ENCODE results near the gene NVL.

Gene NVL

DNA sequence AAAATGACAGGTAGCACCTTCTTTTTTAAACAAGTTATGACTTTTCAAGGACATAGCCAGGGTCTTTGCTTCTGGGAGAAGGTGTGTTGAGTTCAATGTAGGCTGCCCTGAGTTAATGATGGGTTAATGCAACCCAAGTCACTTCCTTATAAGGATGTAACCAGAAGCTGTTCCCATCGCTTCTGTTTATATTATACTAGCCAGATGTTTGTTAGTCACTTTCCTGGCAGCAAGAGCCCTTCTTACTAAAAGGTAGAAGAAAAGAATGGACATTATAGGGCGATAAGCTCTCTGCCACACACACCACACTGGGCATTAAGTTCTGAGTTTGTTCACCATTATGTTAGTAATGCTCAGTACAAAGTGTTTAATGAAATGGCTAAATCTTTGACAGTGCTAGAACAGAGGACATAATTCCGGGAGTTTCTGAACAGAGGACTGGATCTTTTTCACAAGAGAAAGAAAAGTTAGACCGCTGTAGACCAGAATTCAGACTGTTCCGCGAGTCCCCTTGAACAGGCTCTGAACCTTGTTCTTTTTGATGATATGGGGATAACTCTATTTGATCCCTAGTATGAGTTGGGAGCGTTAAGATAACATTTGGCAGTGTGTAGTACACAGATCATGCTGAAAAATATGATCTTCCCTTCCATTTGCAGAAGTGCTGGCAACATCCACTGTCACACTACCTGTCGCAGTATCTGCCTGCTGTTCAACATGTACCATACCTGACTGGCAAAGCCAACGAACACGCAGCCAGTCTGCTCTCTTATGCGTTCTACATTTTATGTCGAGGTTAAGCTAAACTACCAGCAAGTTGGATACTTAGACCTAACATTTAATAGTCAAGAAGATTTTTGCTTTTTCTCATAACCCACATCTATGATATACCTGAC lies 105.9 kb downstream of the NVL start:
- no peak for DNase-seq (ENCODE audit: low spot score)

DNA sequence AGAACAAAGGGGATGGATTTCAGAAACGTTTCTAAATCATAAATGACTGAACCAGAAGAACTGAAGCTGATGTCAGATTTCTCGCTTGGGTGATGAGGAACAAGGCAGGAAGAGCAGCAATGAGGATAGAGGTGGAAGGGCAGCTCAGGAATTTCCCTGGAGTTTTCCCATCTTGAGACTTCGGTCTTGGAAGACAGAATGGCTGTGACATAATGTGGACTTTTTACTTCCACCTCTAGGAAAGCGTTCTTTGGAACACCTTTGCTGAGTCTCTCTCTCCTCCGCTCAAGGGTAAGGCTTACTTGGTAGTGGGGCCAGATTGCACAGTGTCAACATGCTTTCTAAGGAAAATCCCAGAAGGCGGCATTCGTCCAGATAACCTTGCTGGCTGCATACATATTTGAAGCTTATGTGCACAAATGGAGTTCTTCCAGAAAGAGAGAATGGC lies 110.3 kb downstream of the NVL start:
- TF ChIP-seq, protein P1, sequence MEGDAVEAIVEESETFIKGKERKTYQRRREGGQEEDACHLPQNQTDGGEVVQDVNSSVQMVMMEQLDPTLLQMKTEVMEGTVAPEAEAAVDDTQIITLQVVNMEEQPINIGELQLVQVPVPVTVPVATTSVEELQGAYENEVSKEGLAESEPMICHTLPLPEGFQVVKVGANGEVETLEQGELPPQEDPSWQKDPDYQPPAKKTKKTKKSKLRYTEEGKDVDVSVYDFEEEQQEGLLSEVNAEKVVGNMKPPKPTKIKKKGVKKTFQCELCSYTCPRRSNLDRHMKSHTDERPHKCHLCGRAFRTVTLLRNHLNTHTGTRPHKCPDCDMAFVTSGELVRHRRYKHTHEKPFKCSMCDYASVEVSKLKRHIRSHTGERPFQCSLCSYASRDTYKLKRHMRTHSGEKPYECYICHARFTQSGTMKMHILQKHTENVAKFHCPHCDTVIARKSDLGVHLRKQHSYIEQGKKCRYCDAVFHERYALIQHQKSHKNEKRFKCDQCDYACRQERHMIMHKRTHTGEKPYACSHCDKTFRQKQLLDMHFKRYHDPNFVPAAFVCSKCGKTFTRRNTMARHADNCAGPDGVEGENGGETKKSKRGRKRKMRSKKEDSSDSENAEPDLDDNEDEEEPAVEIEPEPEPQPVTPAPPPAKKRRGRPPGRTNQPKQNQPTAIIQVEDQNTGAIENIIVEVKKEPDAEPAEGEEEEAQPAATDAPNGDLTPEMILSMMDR (IDR thresholded peaks at IDR 0.05; ENCODE audit: extremely low read depth, missing control alignments): no peak
- DNase-seq (ENCODE audit: low spot score): no peak

More for the DNA sequence above, 105.9 kb downstream of the NVL start:
- TF ChIP-seq, protein P1 (IDR thresholded peaks at IDR 0.05; ENCODE audit: extremely low read depth, missing control alignments): no peak

GRCh38 chr1:224219011-224219611 lies 110.9 kb downstream of the NVL start:
- TF ChIP-seq, protein P1 (IDR thresholded peaks at IDR 0.05; ENCODE audit: extremely low read depth, missing control alignments): no peak
- DNase-seq (ENCODE audit: low spot score): no peak

GRCh38 chr1:224217655-224218623 lies 112.0 kb downstream of the NVL start:
- TF ChIP-seq, protein P1 (IDR thresholded peaks at IDR 0.05; ENCODE audit: extremely low read depth, missing control alignments): no peak
- DNase-seq (ENCODE audit: low spot score): no peak

DNA sequence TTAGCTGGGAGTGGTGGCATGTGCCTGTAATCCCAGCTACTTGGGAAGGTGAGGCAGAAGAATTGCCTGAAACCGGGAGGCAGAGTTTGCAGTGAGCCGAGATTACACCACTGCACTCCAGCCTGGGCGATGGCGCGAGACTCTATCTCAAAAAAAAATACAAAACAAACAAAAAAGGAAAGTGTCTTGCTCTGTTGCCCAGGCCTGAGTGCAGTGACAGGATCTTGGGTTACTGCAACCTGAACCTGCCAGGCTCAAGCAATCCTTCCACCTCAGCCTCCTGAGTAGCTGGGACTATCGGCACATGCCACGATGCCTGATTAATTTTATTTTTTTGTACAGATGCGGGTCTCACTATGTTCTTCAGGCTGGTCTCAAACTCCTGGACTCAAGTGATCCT lies 113.6 kb downstream of the NVL start:
- DNase-seq (ENCODE audit: low spot score): no peak
- TF ChIP-seq, protein P1 (IDR thresholded peaks at IDR 0.05; ENCODE audit: extremely low read depth, missing control alignments): no peak

DNA sequence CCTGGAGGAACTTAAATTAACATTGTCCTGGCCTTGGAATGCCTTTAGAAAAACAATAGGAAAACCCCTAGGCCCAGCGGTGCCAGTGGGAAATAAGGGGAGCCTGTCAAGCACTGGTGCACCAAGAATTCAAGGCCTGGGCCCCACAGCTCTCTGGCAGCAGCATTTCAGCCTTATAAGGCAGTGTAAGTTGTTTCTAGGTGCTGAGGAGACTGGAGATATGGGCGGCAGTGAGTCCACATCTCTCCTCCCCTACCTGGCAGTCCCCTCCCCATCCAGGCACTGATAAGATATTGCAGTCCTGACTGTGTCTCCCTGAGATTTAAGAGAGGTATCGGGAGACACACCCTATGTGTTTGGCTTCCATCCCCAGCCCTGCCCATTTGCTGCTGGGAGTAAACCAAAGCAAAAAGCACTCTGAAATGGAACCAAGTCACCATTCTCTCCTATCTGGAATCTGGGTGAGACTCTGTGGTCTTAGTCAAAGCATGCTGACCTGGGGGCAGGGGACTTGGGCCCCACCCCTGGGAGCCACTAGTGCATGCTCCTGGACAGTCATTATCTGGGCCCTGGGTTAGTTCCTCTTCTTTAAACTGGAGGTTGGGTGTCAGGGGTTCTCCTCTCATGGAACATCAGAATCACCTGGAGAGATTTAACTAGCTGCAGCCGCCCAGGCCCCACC lies 116.4 kb downstream of the NVL start:
- no peak for DNase-seq (ENCODE audit: low spot score)
- TF ChIP-seq, protein P1 (IDR thresholded peaks at IDR 0.05; ENCODE audit: extremely low read depth, missing control alignments): no peak

All from GM20000 (cell line).